HepG2 (cell line): ENCODE results near the gene NUP93. TPM values are rescaled to one million over a fixed set of nuclear protein-coding genes. Genes with fewer than 3 reads are reported as not detected.

Experiments used
- ATAC-seq: fragments of 200-7000 bp; cut with Tn5 transposase; 3 replicates; pipeline ENCODE4 v1.9.1; 2020; ENCODE audit warnings: mild to moderate bottlenecking, moderate library complexity
- BruUV-seq: library from RNA; stranded (reverse); fragments of 400-500 nt; replicated peaks from 2 replicates; lab custom pipeline; 2021; lab: Mats Ljungman, UMichigan
- CTCF ChIA-PET: fragments of 300-600 bp; formaldehyde crosslinking; extraction: SDS; loops from one replicate; lab custom pipeline; 2021; ENCODE audit warnings: low total read pairs, inconsistent platforms, low intra/inter-chr PET ratio; lab: Yijun Ruan, JAX
- POLR2A ChIA-PET: fragments of 350-600 bp; sonication (Branson Sonifier 250); formaldehyde crosslinking; loops from one replicate; lab custom pipeline; 2020; ENCODE audit warnings: antibody characterized with exemption, inconsistent platforms; lab: Yijun Ruan, JAX
- DNase-seq: peaks from one replicate; pipeline ENCODE4 v3.0.0-alpha.2; 2015; ENCODE audit warnings: low spot score
- FAIRE-seq: peaks from 3 replicates; lab custom pipeline; 2011; peaks lifted over from hg19 to GRCh38; lab: Jason Lieb, UNC
- H2AFZ ChIP-seq: one replicate; pipeline ENCODE4 v1.6.1; 2011; ENCODE audit warnings: low read length, inconsistent platforms
- H3K27ac ChIP-seq: fragments of 300-600 bp; 3 replicates; pipeline ENCODE4 v1.8.0; 2011; ENCODE audit warnings: mixed run types, mild to moderate bottlenecking, mixed read lengths, low read length, inconsistent platforms; ENCODE audit not compliant: insufficient read depth; ENCODE audit errors: extremely low read length
- H3K27me3 ChIP-seq, 2 experiments: fragments of 200-600 bp in 1 of 2; 2 replicates in 1 of 2; 3 replicates in 1 of 2; pipeline versions ENCODE4 v1.6.0 to v1.8.0; 2011; ENCODE audit warnings: low read length in 2 of 2, mild to moderate bottlenecking in 2 of 2, moderate library complexity in 2 of 2, inconsistent platforms in 1 of 2; ENCODE audit not compliant: insufficient read depth in 2 of 2, control insufficient read depth in 1 of 2
- H3K36me3 ChIP-seq, 2 experiments: fragments of 200-600 bp in 1 of 2; replicated peaks in 1 of 2; 2 replicates in 1 of 2; 3 replicates in 1 of 2; pipeline versions ENCODE4 v1.5.1 to v1.8.0; 2011; ENCODE audit warnings: low read length in 2 of 2, inconsistent platforms in 1 of 2; ENCODE audit not compliant: insufficient read depth in 2 of 2, control insufficient read depth in 1 of 2
- H3K4me1 ChIP-seq: 2 replicates; pipeline ENCODE4 v1.5.1; 2012; ENCODE audit warnings: low read length, inconsistent platforms; ENCODE audit not compliant: insufficient read depth
- H3K4me2 ChIP-seq: 2 replicates; pipeline ENCODE4 v1.6.0; 2011; ENCODE audit warnings: low read depth, low read length, inconsistent platforms
- H3K4me3 ChIP-seq, 3 experiments: fragments of 200-600 bp in 1 of 3; sonication (generic), shearing (Covaris generic) in 1 of 3; replicated peaks in 1 of 3; 2 replicates each; pipeline ENCODE4 v1.5.1; 2011 to 2016; ENCODE audit warnings: low read length in 3 of 3, inconsistent platforms in 2 of 3, low read depth in 2 of 3, mild to moderate bottlenecking in 2 of 3, control low read depth in 1 of 3, mixed read lengths in 1 of 3; ENCODE audit not compliant: insufficient read depth in 1 of 3
- H3K79me2 ChIP-seq: one replicate; pipeline ENCODE4 v1.6.1; 2011; ENCODE audit warnings: low read length, inconsistent platforms; ENCODE audit not compliant: insufficient read depth
- H3K9ac ChIP-seq: 2 replicates; pipeline ENCODE4 v1.6.0; 2011; ENCODE audit warnings: mild to moderate bottlenecking, low read depth, low read length, inconsistent platforms; ENCODE audit not compliant: insufficient read depth
- H3K9me3 ChIP-seq: 2 replicates; pipeline ENCODE4 v1.5.1; 2012; ENCODE audit warnings: mild to moderate bottlenecking, low read length
- H4K20me1 ChIP-seq: 2 replicates; pipeline ENCODE4 v1.6.0; 2011; ENCODE audit warnings: inconsistent platforms, mild to moderate bottlenecking, low read length, moderate library complexity; ENCODE audit not compliant: insufficient read depth
- CEBPZ ChIP-seq: IDR thresholded peaks from 2 replicates; pipeline ENCODE4 v1.6.1; 2012; ENCODE audit warnings: low read length, improper control_type of control experiment
- CTCF ChIP-seq: sonication (generic); formaldehyde crosslinking; IDR thresholded peaks from 2 replicates; pipeline ENCODE4 v1.5.0; 2020; ENCODE audit warnings: mild to moderate bottlenecking, missing genetic modification reagents, moderate library complexity
- ELF3 ChIP-seq: IDR thresholded peaks from 2 replicates; pipeline ENCODE4 v1.6.1; 2016; ENCODE audit warnings: missing genetic modification reagents, missing compliant biosample characterization
- FOXA1 ChIP-seq, 2 experiments: fragments of 450-650 bp in 1 of 2; sonication (generic) in 1 of 2; formaldehyde crosslinking in 1 of 2; IDR thresholded peaks; 2 replicates each; pipeline versions ENCODE4 v1.4.0 to v1.6.1; 2016 to 2020; ENCODE audit warnings: missing genetic modification reagents in 1 of 2
- GRHL1 ChIP-seq: sonication (generic); formaldehyde crosslinking; conservative IDR thresholded peaks from 2 replicates; pipeline ENCODE4 v1.8.0; 2022; ENCODE audit warnings: missing genetic modification reagents
- PBX3 ChIP-seq: sonication (generic); formaldehyde crosslinking; IDR thresholded peaks from 2 replicates; pipeline ENCODE4 v1.8.1; 2023; ENCODE audit warnings: missing genetic modification reagents, inconsistent platforms, borderline replicate concordance
- SP140L ChIP-seq: sonication (generic); formaldehyde crosslinking; IDR thresholded peaks from 2 replicates; pipeline ENCODE4 v1.4.0; 2020; ENCODE audit warnings: missing genetic modification reagents, borderline replicate concordance
- ZBTB21 ChIP-seq: sonication (generic); formaldehyde crosslinking; IDR thresholded peaks from 2 replicates; pipeline ENCODE4 v1.4.0; 2020; ENCODE audit warnings: missing genetic modification reagents
- ZNF543 ChIP-seq: sonication (generic); formaldehyde crosslinking; IDR thresholded peaks from 2 replicates; pipeline ENCODE4 v1.4.0; 2020; ENCODE audit warnings: mild to moderate bottlenecking, missing genetic modification reagents
- WGBS: methylation state at CpG from one replicate; pipeline ENCODE4 v1.1.6; 2017; ENCODE audit warnings: low lambda C conversion rate; 5-methylcytosine and 5-hydroxymethylcytosine counted together
- in situ Hi-C: cut with HindIII; loops from 2 replicates; pipeline ENCODE4 v1.10.0; 2017; ENCODE audit warnings: low pct_unique_long_range_greater_than_20kb; ENCODE audit not compliant: extremely low pct_ligation_motif_present
- intact Hi-C: fragments of 100-400 bp; cut with micrococcal nuclease; formaldehyde crosslinking; loops from one replicate; pipeline ENCODE4 v1.10.0; 2022; ENCODE audit not compliant: unreplicated experiment
- polyA plus RNA-seq, 8 experiments: library from polyadenylated mRNA; depleted of rRNA in 3 of 8; stranded (reverse) in 7 of 8; unstranded in 1 of 8; fragments of >200 nt; fragmentation: Illumina TruSeq in 4 of 8; extraction: Trizol in 4 of 8; gene quantifications; 2 replicates each; pipeline versions ENCODE4 v1.2.1 to v1.2.3, GENCODE V29; 2011 to 2016; ENCODE audit warnings: low read depth in 4 of 8, missing spikeins in 1 of 8, mixed read lengths in 1 of 8; ENCODE audit not compliant: insufficient read depth in 1 of 8
- total RNA-seq, 5 experiments: library from RNA; depleted of rRNA; stranded (reverse); fragments of >200 nt; fragmentation: Illumina TruSeq; extraction: Trizol; gene quantifications; 2 replicates each; pipeline ENCODE4 v1.2.3, GENCODE V29; 2016; ENCODE audit warnings: low read depth in 1 of 5
- TF ChIP-seq, protein P1 (sequence below): sonication (generic); formaldehyde crosslinking; IDR thresholded peaks from 2 replicates; pipeline ENCODE4 v1.5.0; 2020; ENCODE audit warnings: missing genetic modification reagents
- TF ChIP-seq, protein P2 (sequence below): sonication (generic); formaldehyde crosslinking; IDR thresholded peaks from 2 replicates; pipeline ENCODE4 v1.9.0; 2022; ENCODE audit warnings: low read depth, missing genetic modification reagents

Gene NUP93
- total and polyA plus RNA-seq, 2 of the 13 experiments (the other 11 are each of a cell fraction or from before 2014, with no cell fraction given), result 58.5 to 140 TPM

DNA sequence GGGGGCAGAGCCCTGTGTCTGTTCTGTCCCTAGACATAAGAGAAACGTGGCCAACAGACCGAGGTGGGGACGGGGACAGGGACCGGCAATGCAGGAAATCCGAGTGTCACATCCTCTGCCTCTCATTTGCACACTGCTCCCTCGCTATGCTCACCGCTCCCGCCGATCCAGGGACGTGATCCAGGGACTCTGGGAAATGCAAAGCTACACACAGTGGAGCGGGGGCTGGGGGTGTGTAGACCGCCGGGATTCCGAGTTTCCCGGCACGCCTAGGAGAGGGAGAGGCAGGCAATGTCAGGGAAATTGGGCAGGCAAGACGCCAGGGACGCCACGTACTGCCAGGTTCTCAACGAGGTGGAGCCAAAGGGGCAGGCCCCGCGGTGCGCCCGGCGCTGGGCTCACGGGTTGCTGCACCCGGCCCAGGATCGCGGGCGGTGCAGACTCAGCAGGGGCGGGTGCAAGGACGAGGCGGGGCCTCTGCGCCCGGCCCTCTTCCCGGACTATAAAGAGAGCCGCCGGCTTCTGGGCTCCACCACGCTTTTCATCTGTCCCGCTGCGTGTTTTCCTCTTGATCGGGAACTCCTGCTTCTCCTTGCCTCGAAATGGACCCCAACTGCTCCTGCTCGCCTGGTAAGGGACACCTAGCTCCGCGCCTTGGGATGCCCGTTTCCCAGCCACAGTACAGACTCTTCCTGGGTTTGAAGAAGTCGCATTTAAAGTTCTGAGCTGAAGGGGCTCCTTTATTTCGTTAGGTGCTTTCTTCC lies 47.8 kb upstream of the NUP93 start, which contains the start of gene MT1X:
TSS of gene MT1X (plus strand) at position 532 of the 764 bp plus-strand sequence. CDS start at position 603, 71 bp downstream.
- Histone ChIP-seq H3K9me3 (peaks cover 9% of the 10 kb centered on the region), H3K36me3 (no peaks in the 10 kb centered on the region), H3K9ac (peak within 1 kb of the TSS; percentile 66), H3K4me1 (peaks cover 45% of the 10 kb centered on the region), H3K4me3 (peak within 1 kb of the TSS; percentile 62 to 83 (median 78); a peak in 5 of 6 replicates), H3K79me2 (no peaks in the 10 kb centered on the region), H4K20me1 (no peaks in the 10 kb centered on the region), H3K27me3 (peaks cover 0 to 10% of the 10 kb centered on the region in 2 experiments; a peak in 1 of 5 replicates), H3K4me2 (peak within 1 kb of the TSS; percentile 100), H2AFZ (peak within 1 kb of the TSS; percentile 79), H3K27ac (no peak within 1 kb of the TSS)
- FAIRE-seq (peak; percentile 62), ATAC-seq (peak; percentile 96), DNase-seq (peak; percentile 87)
- CTCF ChIA-PET, result no interaction called here
- in situ Hi-C loops (no loop called here), intact Hi-C loops (no loop called here)
- WGBS, result under 1% methylated on average over 30 of the region's 49 CpGs
- POLR2A ChIA-PET, result interaction anchor here (1.0 to 2.3 kb wide), 7 partner anchors 20 to 75 kb away, joined by 3 to 15 read pairs (median 3); partner anchors contain the start of genes MT1A, MT2A and NUP93
- BruUV-seq, result no TSS peak
- TF ChIP-seq ZBTB21 (CRISPR knock-in tag) (no peak), CTCF (CRISPR knock-in tag) (no peak), PBX3 (no peak), FOXA1 (IDR thresholded peaks at IDR 0.05) (no peak), FOXA1 (CRISPR knock-in tag; IDR thresholded peaks at IDR 0.05) (peak; percentile 38; the same call in 1 of the 2 replicates), ZNF543 (CRISPR knock-in tag) (no peak; the same call in 1 of the 2 replicates), ELF3 (peak; percentile 53; the same call in 1 of the 2 replicates), GRHL1 (CRISPR knock-in tag) (no peak), CEBPZ (no peak), SP140L (CRISPR knock-in tag) (no peak)
- TF ChIP-seq, protein P1, sequence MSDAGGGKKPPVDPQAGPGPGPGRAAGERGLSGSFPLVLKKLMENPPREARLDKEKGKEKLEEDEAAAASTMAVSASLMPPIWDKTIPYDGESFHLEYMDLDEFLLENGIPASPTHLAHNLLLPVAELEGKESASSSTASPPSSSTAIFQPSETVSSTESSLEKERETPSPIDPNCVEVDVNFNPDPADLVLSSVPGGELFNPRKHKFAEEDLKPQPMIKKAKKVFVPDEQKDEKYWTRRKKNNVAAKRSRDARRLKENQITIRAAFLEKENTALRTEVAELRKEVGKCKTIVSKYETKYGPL (CRISPR knock-in tag), result no peak
- TF ChIP-seq, protein P2, sequence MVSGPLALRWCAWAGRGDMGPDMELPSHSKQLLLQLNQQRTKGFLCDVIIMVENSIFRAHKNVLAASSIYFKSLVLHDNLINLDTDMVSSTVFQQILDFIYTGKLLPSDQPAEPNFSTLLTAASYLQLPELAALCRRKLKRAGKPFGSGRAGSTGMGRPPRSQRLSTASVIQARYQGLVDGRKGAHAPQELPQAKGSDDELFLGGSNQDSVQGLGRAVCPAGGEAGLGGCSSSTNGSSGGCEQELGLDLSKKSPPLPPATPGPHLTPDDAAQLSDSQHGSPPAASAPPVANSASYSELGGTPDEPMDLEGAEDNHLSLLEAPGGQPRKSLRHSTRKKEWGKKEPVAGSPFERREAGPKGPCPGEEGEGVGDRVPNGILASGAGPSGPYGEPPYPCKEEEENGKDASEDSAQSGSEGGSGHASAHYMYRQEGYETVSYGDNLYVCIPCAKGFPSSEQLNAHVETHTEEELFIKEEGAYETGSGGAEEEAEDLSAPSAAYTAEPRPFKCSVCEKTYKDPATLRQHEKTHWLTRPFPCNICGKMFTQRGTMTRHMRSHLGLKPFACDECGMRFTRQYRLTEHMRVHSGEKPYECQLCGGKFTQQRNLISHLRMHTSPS (CRISPR knock-in tag), result peak; percentile 65; the same call in 1 of the 2 replicates
